ENCODE data around the gene ESM1. TPM values are rescaled to one million over a fixed set of nuclear protein-coding genes. Genes with fewer than 3 reads are reported as not detected.

ESM1 gene
- total and polyA plus RNA-seq, 2 experiments from 2014 or later, result 1.5 to 2.2 TPM

- H2AFZ ChIP-seq, result no peak overlapping the region
Measured at GRCh38 chr5:54986269-54986654, 869 bp upstream of the ESM1 start.

GRCh38 chr5:54981928-54982327, 3.5 kb downstream of the ESM1 start:
- 52% methylated on average over 7 of the region's 7 CpGs for WGBS (ENCODE audit: low lambda C conversion rate, missing lambda C conversion rate)
- TF ChIP-seq EZH2phosphoT487 (IDR thresholded peaks at IDR 0.05; ENCODE audit: low read depth, severe bottlenecking, unreplicated experiment), result no peak
- TF ChIP-seq EZH2 (IDR thresholded peaks at IDR 0.05; ENCODE audit: borderline replicate concordance), result no peak
- TF ChIP-seq CTCF (IDR thresholded peaks at IDR 0.05; ENCODE audit: poor library complexity), result no peak
- Histone ChIP-seq H3K4me1 (ENCODE audit: insufficient read depth) (no peaks in the 10 kb centered on the region), H3K9me2 (replicated peaks; ENCODE audit: insufficient read depth) (no peaks in the 10 kb centered on the region), H2AFZ (no peak overlapping the region), H3K4me2 (no peak overlapping the region), H3K9me3 (ENCODE audit: low read depth) (no peaks in the 10 kb centered on the region), H3K27me3 (peaks cover 27% of the 10 kb centered on the region), H3K79me2 (no peaks in the 10 kb centered on the region), H3K4me3 (no peak overlapping the region), H4K20me1 (ENCODE audit: insufficient read depth, poor library complexity, severe bottlenecking) (no peaks in the 10 kb centered on the region), H3K27ac (no peak overlapping the region), H3K36me3 (replicated peaks; ENCODE audit: insufficient read depth, low read depth) (no peaks in the 10 kb centered on the region)
- DNase-seq (ENCODE audit: low spot score), result no peak

More at GRCh38 chr5:54986269-54986654, 869 bp upstream of the ESM1 start:
- H3K4me3 ChIP-seq, result no peak overlapping the region
- 53% methylated on average over 5 of the region's 5 CpGs for WGBS (ENCODE audit: low lambda C conversion rate, missing lambda C conversion rate)
- H4K20me1 ChIP-seq (ENCODE audit: insufficient read depth, poor library complexity, severe bottlenecking), result no peaks in the 10 kb centered on the region
- peaks cover 31% of the 10 kb centered on the region for H3K27me3 ChIP-seq
- no peak overlapping the region for H3K27ac ChIP-seq
- no peaks in the 10 kb centered on the region for H3K79me2 ChIP-seq
- no peaks in the 10 kb centered on the region for H3K4me1 ChIP-seq (ENCODE audit: insufficient read depth)
- no peak overlapping the region for H3K4me2 ChIP-seq
- H3K9me2 ChIP-seq (replicated peaks; ENCODE audit: insufficient read depth), result no peaks in the 10 kb centered on the region
- TF ChIP-seq EZH2 (IDR thresholded peaks at IDR 0.05; ENCODE audit: borderline replicate concordance), result no peak
- TF ChIP-seq EZH2phosphoT487 (IDR thresholded peaks at IDR 0.05; ENCODE audit: low read depth, severe bottlenecking, unreplicated experiment), result no peak
- TF ChIP-seq CTCF (IDR thresholded peaks at IDR 0.05; ENCODE audit: poor library complexity), result no peak
- no peaks in the 10 kb centered on the region for H3K36me3 ChIP-seq (replicated peaks; ENCODE audit: insufficient read depth, low read depth)
- no peak for DNase-seq (ENCODE audit: low spot score)
- H3K9me3 ChIP-seq (ENCODE audit: low read depth), result no peaks in the 10 kb centered on the region

GRCh38 chr5:54975701-54976100, 9.7 kb downstream of the ESM1 start:
- no peak overlapping the region for H3K27ac ChIP-seq
- H3K27me3 ChIP-seq, result no peaks in the 10 kb centered on the region
- no peaks in the 10 kb centered on the region for H3K9me3 ChIP-seq (ENCODE audit: low read depth)
- no peak overlapping the region for H3K4me2 ChIP-seq
- H3K9me2 ChIP-seq (replicated peaks; ENCODE audit: insufficient read depth), result no peaks in the 10 kb centered on the region
- no peaks in the 10 kb centered on the region for H3K79me2 ChIP-seq
- no peak for DNase-seq (ENCODE audit: low spot score)
- WGBS (ENCODE audit: low lambda C conversion rate, missing lambda C conversion rate), result 78% methylated on average over 1 of the region's 1 CpG
- no peaks in the 10 kb centered on the region for H4K20me1 ChIP-seq (ENCODE audit: insufficient read depth, poor library complexity, severe bottlenecking)
- no peaks in the 10 kb centered on the region for H3K4me1 ChIP-seq (ENCODE audit: insufficient read depth)
- H3K4me3 ChIP-seq, result no peak overlapping the region
- H2AFZ ChIP-seq, result no peak overlapping the region
- H3K36me3 ChIP-seq (replicated peaks; ENCODE audit: insufficient read depth, low read depth), result no peaks in the 10 kb centered on the region
- TF ChIP-seq EZH2phosphoT487 (IDR thresholded peaks at IDR 0.05; ENCODE audit: low read depth, severe bottlenecking, unreplicated experiment) (no peak), CTCF (IDR thresholded peaks at IDR 0.05; ENCODE audit: poor library complexity) (no peak), EZH2 (IDR thresholded peaks at IDR 0.05; ENCODE audit: borderline replicate concordance) (no peak)
